ENCODE results near the gene FBXL3.

GRCh38 chr13:77034881-77035280 lies 7.9 kb upstream of the FBXL3 start:
- TF ChIP-seq, protein P1, sequence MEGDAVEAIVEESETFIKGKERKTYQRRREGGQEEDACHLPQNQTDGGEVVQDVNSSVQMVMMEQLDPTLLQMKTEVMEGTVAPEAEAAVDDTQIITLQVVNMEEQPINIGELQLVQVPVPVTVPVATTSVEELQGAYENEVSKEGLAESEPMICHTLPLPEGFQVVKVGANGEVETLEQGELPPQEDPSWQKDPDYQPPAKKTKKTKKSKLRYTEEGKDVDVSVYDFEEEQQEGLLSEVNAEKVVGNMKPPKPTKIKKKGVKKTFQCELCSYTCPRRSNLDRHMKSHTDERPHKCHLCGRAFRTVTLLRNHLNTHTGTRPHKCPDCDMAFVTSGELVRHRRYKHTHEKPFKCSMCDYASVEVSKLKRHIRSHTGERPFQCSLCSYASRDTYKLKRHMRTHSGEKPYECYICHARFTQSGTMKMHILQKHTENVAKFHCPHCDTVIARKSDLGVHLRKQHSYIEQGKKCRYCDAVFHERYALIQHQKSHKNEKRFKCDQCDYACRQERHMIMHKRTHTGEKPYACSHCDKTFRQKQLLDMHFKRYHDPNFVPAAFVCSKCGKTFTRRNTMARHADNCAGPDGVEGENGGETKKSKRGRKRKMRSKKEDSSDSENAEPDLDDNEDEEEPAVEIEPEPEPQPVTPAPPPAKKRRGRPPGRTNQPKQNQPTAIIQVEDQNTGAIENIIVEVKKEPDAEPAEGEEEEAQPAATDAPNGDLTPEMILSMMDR (IDR thresholded peaks at IDR 0.05), result no peak
- no peak for TF ChIP-seq EP300 (IDR thresholded peaks at IDR 0.05)

Measured in sigmoid colon (tissue), 4 donors.